Limb (tissue), 2 donors: ENCODE measurements around the gene ANKRD45.
"Not testable (repeated sequence)": the region's sequence is repeated elsewhere in the genome, so short reads cannot be mapped to it uniquely, and the experiment has no call there.

ENCODE experiments used
- DNase-seq, 2 donors: peaks; one replicate each; pipeline ENCODE4 v3.0.0-alpha.2; 2016; ENCODE audit errors: extremely low spot score in 2 of 2

The ANKRD45 gene

GRCh38 chr1:173669491-173669941 lies at the start of gene ANKRD45:
Gene ANKRD45 (minus strand): TSS chr1:173669851. CDS start chr1:173659418, 10,433 bp downstream.
- DNase-seq: peak; percentile 75 to 85

- DNase-seq: no peak
These were observed 47.6 kb upstream of the ANKRD45 start for GRCh38 chr1:173717238-173717637.

- DNase-seq: no peak
These were observed 45.8 kb upstream of the ANKRD45 start for GRCh38 chr1:173715538-173715844.

GRCh38 chr1:173714759-173715537 lies 45.3 kb upstream of the ANKRD45 start, which contains the start of gene KLHL20:
Gene KLHL20 (plus strand): TSS chr1:173714981. CDS start chr1:173716044, 1,063 bp downstream.
- DNase-seq: peak; percentile 88 to 92

- no peak for DNase-seq
These were observed 44.7 kb upstream of the ANKRD45 start for GRCh38 chr1:173714441-173714758.

GRCh38 chr1:173708787-173709186 lies 39.1 kb upstream of the ANKRD45 start:
- no peak for DNase-seq

GRCh38 chr1:173705117-173705516 lies 35.5 kb upstream of the ANKRD45 start:
- DNase-seq: no peak

GRCh38 chr1:173702736-173703135 lies 33.1 kb upstream of the ANKRD45 start:
- DNase-seq: no peak

GRCh38 chr1:173701299-173701698 lies 31.6 kb upstream of the ANKRD45 start:
- not testable (repeated sequence) for DNase-seq

GRCh38 chr1:173693238-173693637 lies 23.6 kb upstream of the ANKRD45 start:
- DNase-seq: no peak

GRCh38 chr1:173688300-173688699 lies 18.6 kb upstream of the ANKRD45 start:
- DNase-seq: no peak

- DNase-seq: not testable (repeated sequence)
These were observed 15.5 kb upstream of the ANKRD45 start for GRCh38 chr1:173685121-173685520.

- DNase-seq: not testable (repeated sequence)
These were observed 14.2 kb upstream of the ANKRD45 start for GRCh38 chr1:173683838-173684237.

- DNase-seq: no peak
These were observed 12.5 kb upstream of the ANKRD45 start for GRCh38 chr1:173682184-173682583.

GRCh38 chr1:173680152-173680551 lies 10.5 kb upstream of the ANKRD45 start:
- DNase-seq: not testable (repeated sequence)

- not testable (repeated sequence) for DNase-seq
These were observed 4.8 kb upstream of the ANKRD45 start for GRCh38 chr1:173674496-173674895.

- no peak for DNase-seq
These were observed 3.0 kb downstream of the ANKRD45 start for GRCh38 chr1:173666646-173667045.

GRCh38 chr1:173663159-173663558 lies 6.5 kb downstream of the ANKRD45 start:
- no peak for DNase-seq

GRCh38 chr1:173661763-173662162 lies 7.9 kb downstream of the ANKRD45 start:
- DNase-seq: no peak

- DNase-seq: no peak
These were observed 8.4 kb downstream of the ANKRD45 start for GRCh38 chr1:173661271-173661670.

- no peak for DNase-seq
These were observed 9.3 kb downstream of the ANKRD45 start for GRCh38 chr1:173660306-173660705.

GRCh38 chr1:173648880-173649605 lies 20.6 kb downstream of the ANKRD45 start:
- DNase-seq: no peak

GRCh38 chr1:173646656-173647055 lies 23.0 kb downstream of the ANKRD45 start:
- no peak for DNase-seq
